Esophagus squamous epithelium (tissue), 4 donors: ENCODE results near the gene MOCOS.

Experiments
- POLR2A ChIP-seq, 4 donors: fragments of 450-650 bp; IDR thresholded peaks; one replicate each; pipeline ENCODE4 v1.6.1; 2017; ENCODE audit warnings: antibody characterized with exemption in 4 of 4, mild to moderate bottlenecking in 4 of 4, moderate library complexity in 3 of 4
- TF ChIP-seq, protein P1 (sequence below), 6 experiments: fragments of 450-650 bp in 4 of 6; fragments of 200-600 bp in 2 of 6; sonication (generic) in 2 of 6; IDR thresholded peaks; one replicate each; pipeline ENCODE4 v1.5.1; 2016 to 2019; ENCODE audit warnings: antibody characterized with exemption in 6 of 6, mild to moderate bottlenecking in 4 of 6, moderate library complexity in 4 of 6

DNA sequence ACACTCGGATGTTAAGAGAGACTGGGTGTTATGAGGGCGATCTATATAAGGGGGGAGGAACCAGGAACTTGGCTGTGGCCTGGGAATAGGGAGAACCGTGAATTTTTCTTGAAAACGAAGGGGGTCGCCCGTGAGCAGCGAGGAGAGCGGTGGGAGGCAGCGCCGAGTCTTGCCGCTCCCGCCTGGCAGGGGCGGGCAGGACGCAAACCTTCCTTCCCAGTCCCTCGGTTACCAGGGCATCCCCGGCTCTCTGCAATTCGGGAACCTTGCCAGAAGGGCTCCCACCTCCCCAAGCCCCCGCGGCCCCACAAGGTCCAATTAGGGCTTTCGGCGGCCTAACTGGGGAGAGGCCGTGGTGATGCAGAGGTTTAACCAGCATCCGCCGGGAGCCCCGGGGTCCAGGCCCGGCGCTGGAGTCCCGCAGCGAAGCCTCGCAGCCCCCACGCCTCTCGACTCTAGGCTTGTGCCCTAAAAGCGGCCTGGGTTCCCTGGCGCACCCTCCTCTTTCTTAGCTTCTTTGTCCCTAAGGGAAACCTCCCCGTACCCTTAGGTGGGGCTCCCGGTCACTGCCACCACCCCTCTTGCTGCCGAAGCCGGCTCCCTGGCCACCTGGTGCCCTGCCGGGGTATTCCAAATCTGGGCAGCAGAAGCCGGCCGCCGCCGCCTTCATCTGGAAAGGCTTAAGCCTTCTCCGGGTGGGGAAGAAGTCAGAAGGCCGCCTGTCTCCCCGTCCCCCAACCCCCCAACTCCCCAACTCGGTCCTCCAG lies 109.5 kb downstream of the MOCOS start:
- TF ChIP-seq, protein P1, sequence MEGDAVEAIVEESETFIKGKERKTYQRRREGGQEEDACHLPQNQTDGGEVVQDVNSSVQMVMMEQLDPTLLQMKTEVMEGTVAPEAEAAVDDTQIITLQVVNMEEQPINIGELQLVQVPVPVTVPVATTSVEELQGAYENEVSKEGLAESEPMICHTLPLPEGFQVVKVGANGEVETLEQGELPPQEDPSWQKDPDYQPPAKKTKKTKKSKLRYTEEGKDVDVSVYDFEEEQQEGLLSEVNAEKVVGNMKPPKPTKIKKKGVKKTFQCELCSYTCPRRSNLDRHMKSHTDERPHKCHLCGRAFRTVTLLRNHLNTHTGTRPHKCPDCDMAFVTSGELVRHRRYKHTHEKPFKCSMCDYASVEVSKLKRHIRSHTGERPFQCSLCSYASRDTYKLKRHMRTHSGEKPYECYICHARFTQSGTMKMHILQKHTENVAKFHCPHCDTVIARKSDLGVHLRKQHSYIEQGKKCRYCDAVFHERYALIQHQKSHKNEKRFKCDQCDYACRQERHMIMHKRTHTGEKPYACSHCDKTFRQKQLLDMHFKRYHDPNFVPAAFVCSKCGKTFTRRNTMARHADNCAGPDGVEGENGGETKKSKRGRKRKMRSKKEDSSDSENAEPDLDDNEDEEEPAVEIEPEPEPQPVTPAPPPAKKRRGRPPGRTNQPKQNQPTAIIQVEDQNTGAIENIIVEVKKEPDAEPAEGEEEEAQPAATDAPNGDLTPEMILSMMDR (IDR thresholded peaks at IDR 0.05), result peak in 2 of 6 experiments; percentile 1 to 24
- no peak for TF ChIP-seq POLR2A (IDR thresholded peaks at IDR 0.05)
